Tracheal epithelial cell (primary cell): ENCODE measurements around the gene PCYOX1L. TPM values are rescaled to one million over a fixed set of nuclear protein-coding genes. Genes with fewer than 3 reads are reported as not detected.

ENCODE experiments used
- total RNA-seq: library from RNA; depleted of rRNA; stranded (reverse); fragments of >200 nt; gene quantifications from 2 replicates; pipeline ENCODE4 v1.2.1, GENCODE V29; 2014

PCYOX1L gene
- total RNA-seq, result 4.5 and 6.3 TPM in 2 replicates

GRCh38 chr5:149357370-149358293 lies at the start of gene PCYOX1L:
Gene PCYOX1L (plus strand): TSS chr5:149358046. CDS start chr5:149358069, 23 bp downstream.

GRCh38 chr5:149345147-149345891 lies 12.5 kb upstream of the PCYOX1L start, which contains the start of gene GRPEL2:
Gene GRPEL2 (plus strand): TSS chr5:149345499. CDS start chr5:149345540, 41 bp downstream.

GRCh38 chr5:149379177-149379761 lies 21.4 kb downstream of the PCYOX1L start, which contains the start of gene IL17B:
Gene IL17B (minus strand): TSS chr5:149379292. CDS start chr5:149379225, 67 bp downstream.

Other genes with a start within 250 kb of the PCYOX1L start
- 2.8 and 14.2 TPM in 2 replicates for gene ABLIM3, start 216.6 kb upstream of the PCYOX1L start, total RNA-seq
- 12.1 and 26.0 TPM in 2 replicates for gene AFAP1L1, start 86.2 kb upstream of the PCYOX1L start, total RNA-seq
- gene GRPEL2, start 12.5 kb upstream of the PCYOX1L start, total RNA-seq, result 39.2 and 92.1 TPM in 2 replicates
- gene IL17B, start 21.2 kb downstream of the PCYOX1L start, total RNA-seq, result 0.48 TPM in 1 of 2 replicates, not detected in the other
- gene CSNK1A1, start 193.4 kb downstream of the PCYOX1L start, total RNA-seq, result 568 and 765 TPM in 2 replicates
- 20.5 and 24.5 TPM in 2 replicates for gene ARHGEF37, start 223.5 kb downstream of the PCYOX1L start, total RNA-seq